SJCRH30 (cell line): ENCODE measurements around the gene CLIC6. TPM values are rescaled to one million over a fixed set of nuclear protein-coding genes. Genes with fewer than 3 reads are reported as not detected.
A peak's percentile ranks its signal among the peaks of the same experiment; 100 is the strongest.

ENCODE experiments used
- DNase-seq, 2 experiments: peaks; one replicate each; pipeline ENCODE4 v3.0.0-alpha.2; 2015 to 2020
- H3K27ac ChIP-seq: fragments of 250-450 bp; sonication (Bioruptor Pico); 2 replicates; pipeline ENCODE4 v1.5.1; 2020; ENCODE audit warnings: mild to moderate bottlenecking, moderate library complexity
- H3K27me3 ChIP-seq: fragments of 250-450 bp; sonication (Bioruptor Pico); 2 replicates; pipeline ENCODE4 v1.5.1; 2020; ENCODE audit warnings: mild to moderate bottlenecking, moderate library complexity
- H3K36me3 ChIP-seq: fragments of 250-450 bp; sonication (Bioruptor Pico); 2 replicates; pipeline ENCODE4 v1.5.1; 2020; ENCODE audit warnings: mild to moderate bottlenecking, moderate library complexity
- H3K4me1 ChIP-seq: fragments of 250-450 bp; sonication (Bioruptor Pico); 2 replicates; pipeline ENCODE4 v1.5.1; 2020; ENCODE audit warnings: mild to moderate bottlenecking, moderate library complexity
- H3K4me3 ChIP-seq: fragments of 250-450 bp; sonication (Bioruptor Pico); 2 replicates; pipeline ENCODE4 v1.5.1; 2020; ENCODE audit warnings: mild to moderate bottlenecking, moderate library complexity
- H3K9me3 ChIP-seq: fragments of 250-450 bp; sonication (Bioruptor Pico); replicated peaks from 2 replicates; pipeline ENCODE4 v1.5.1; 2020; ENCODE audit warnings: mild to moderate bottlenecking, moderate library complexity
- total RNA-seq: library from RNA; depleted of rRNA; stranded (reverse); fragments of >200 nt; shearing (Covaris generic); gene quantifications from 2 replicates; pipeline ENCODE4 v1.2.3, GENCODE V29; 2014

CLIC6 gene
- total RNA-seq, 1 experiment from 2014 or later, result not detected

DNA sequence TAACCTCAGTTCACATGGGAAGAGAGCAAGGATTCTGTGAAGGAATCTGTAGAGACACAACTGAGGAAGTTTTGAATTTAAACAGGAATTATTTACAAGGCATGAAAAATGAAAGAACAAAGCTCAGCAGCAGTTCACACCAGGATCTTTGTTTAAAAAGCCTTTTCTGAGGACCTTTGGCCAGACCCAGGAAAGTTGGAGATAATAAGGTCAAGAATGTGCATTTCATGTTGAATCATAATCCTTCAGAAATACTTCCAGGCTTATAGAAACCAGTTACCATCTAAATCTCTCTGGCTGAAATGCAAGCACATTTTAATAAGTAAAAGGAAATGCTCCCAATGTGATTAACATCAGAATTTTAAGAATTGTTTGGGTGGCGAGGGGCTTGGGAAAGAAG lies 2.7 kb downstream of the CLIC6 start:
- H3K27me3 ChIP-seq, result no peaks in the 10 kb centered on the region
- H3K4me3 ChIP-seq, result peak overlapping the region; percentile 43
- H3K36me3 ChIP-seq, result no peaks in the 10 kb centered on the region
- no peak for DNase-seq
- peaks cover 27% of the 10 kb centered on the region for H3K4me1 ChIP-seq
- H3K9me3 ChIP-seq, result no peaks in the 10 kb centered on the region
- H3K27ac ChIP-seq, result no peak overlapping the region; the same call in 1 of the 2 replicates

DNA sequence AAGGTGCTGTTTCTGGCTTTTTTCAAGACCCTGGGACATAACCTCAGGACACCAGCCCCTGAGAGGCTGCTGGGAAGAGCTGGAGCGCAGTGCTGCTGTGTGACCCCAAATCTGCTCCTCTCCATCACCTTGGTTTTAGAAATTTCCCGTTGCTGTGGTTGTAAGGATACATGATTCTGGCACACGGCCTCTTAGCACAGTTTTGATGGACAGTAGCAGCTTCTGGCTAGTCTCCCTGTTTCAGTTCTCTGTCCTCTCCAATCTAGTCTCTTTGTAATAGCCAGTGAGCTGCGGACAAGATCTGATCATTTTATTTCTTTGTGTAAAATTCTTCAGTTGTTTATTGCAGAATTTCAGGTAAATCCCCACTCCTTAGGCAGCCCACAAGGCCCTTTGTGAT lies 3.1 kb downstream of the CLIC6 start:
- no peaks in the 10 kb centered on the region for H3K9me3 ChIP-seq
- peak; percentile 53 to 77 for DNase-seq
- peak overlapping the region; percentile 43 for H3K4me3 ChIP-seq
- peak overlapping the region; percentile 38 for H3K27ac ChIP-seq
- H3K4me1 ChIP-seq, result peaks cover 27% of the 10 kb centered on the region
- no peaks in the 10 kb centered on the region for H3K27me3 ChIP-seq
- H3K36me3 ChIP-seq, result no peaks in the 10 kb centered on the region

- Histone ChIP-seq H3K9me3 (no peaks in the 10 kb centered on the region), H3K4me3 (peak overlapping the region; percentile 43), H3K27ac (no peak overlapping the region), H3K27me3 (no peaks in the 10 kb centered on the region), H3K36me3 (no peaks in the 10 kb centered on the region), H3K4me1 (peaks cover 27% of the 10 kb centered on the region)
- DNase-seq, result peak in 1 of 2 experiments; percentile 18
Measured at GRCh38 chr21:34673006-34673405, 4.2 kb downstream of the CLIC6 start.

DNA sequence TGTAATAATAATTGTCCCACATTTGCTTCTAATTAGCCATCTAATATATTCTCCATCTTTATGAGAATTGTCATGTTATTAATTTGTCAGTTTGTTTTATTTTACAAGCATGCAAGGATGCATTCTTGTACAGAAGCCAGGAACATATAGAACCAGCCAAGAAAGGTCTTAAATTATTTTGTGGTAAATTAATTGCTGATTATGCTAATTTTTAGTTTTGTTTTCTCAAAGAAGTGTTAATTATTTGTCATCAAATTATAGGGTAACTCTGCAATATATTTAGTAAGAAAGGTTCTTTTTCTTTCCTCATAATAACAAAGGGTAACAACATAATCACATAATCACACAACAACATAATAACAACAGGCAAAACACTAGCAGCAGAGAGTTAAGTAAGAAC lies 5.7 kb downstream of the CLIC6 start:
- Histone ChIP-seq H3K4me3 (no peak overlapping the region), H3K27ac (no peak overlapping the region), H3K27me3 (no peaks in the 10 kb centered on the region), H3K36me3 (no peaks in the 10 kb centered on the region), H3K9me3 (no peaks in the 10 kb centered on the region), H3K4me1 (peaks cover 27% of the 10 kb centered on the region)
- no peak for DNase-seq

DNA sequence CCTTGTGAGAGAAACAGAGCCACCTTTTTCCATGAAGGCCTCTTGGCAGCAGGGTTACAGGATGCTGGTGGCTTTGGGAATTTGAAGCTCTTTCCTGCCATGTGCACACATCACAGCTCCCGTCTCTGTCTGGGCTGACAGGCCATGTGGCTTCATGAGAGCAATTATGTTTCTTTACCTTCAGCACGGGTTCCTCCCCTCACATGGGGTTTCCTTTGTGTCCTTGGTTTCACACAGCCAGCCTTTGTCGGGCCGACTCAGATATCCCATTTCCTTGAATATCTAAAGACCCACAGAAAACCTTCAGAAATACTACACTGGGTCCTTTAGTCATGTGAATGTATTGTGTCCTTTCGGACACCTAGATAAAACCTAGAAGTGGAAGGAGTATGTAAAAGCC lies 7.1 kb downstream of the CLIC6 start:
- no peak for DNase-seq
- no peak overlapping the region for H3K27ac ChIP-seq
- H3K4me3 ChIP-seq, result no peak overlapping the region
- H3K9me3 ChIP-seq, result no peaks in the 10 kb centered on the region
- H3K36me3 ChIP-seq, result no peaks in the 10 kb centered on the region
- H3K4me1 ChIP-seq, result peaks cover 27% of the 10 kb centered on the region
- H3K27me3 ChIP-seq, result no peaks in the 10 kb centered on the region

- H3K27ac ChIP-seq, result no peak overlapping the region
- H3K27me3 ChIP-seq, result no peaks in the 10 kb centered on the region
- H3K4me3 ChIP-seq, result no peak overlapping the region
- no peak for DNase-seq
- peaks cover 8% of the 10 kb centered on the region; the same call in 1 of the 2 replicates for H3K9me3 ChIP-seq
- no peaks in the 10 kb centered on the region for H3K36me3 ChIP-seq
- H3K4me1 ChIP-seq, result peaks cover 5% of the 10 kb centered on the region; the same call in 1 of the 2 replicates
Measured at GRCh38 chr21:34679051-34679450, 10.3 kb downstream of the CLIC6 start.

DNA sequence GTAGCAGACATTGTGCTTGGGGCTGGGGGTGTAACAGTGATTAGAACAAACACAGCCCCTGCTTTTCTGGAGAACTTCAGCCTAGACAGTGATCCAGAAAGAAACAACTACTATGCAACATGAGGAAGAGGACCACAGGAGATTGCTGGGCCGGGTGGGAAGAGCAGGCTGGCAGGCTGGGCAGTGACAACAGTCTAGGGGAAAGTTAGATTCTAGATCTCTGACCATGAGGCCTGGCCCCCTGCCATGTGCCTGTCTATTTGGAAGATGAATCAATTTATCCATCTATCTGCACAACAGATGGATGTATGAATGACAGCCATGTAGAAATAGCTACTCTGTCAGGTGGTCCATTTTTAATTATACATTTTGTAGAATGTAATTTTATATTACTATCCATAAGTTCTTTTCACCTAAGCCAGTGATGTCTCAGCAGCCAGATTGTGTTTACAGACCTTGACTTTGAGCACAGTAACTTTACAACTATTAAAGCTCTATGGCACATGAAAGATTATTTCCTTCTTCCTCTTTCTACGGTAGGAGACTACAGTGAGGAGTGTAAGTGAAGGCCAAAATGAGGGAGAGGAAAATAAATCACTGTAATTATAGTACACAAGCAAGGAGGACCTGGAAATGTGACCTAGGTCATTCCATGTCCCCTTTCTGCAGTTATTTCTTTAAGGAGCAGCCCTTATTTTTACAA lies 15.5 kb downstream of the CLIC6 start:
- Histone ChIP-seq H3K27ac (no peak overlapping the region), H3K36me3 (no peaks in the 10 kb centered on the region), H3K9me3 (peaks cover 8% of the 10 kb centered on the region; the same call in 1 of the 2 replicates), H3K4me3 (no peak overlapping the region), H3K4me1 (no peaks in the 10 kb centered on the region), H3K27me3 (no peaks in the 10 kb centered on the region)
- no peak for DNase-seq

- Histone ChIP-seq H3K36me3 (no peaks in the 10 kb centered on the region), H3K9me3 (peaks cover 4% of the 10 kb centered on the region; the same call in 1 of the 2 replicates), H3K4me3 (no peak overlapping the region), H3K4me1 (no peaks in the 10 kb centered on the region), H3K27me3 (no peaks in the 10 kb centered on the region; the same call in 1 of the 2 replicates), H3K27ac (no peak overlapping the region)
- DNase-seq, result no peak
Measured at GRCh38 chr21:34687065-34687464, 18.3 kb downstream of the CLIC6 start.

GRCh38 chr21:34687745-34688144 lies 19.0 kb downstream of the CLIC6 start:
- no peak overlapping the region for H3K27ac ChIP-seq
- DNase-seq, result no peak
- H3K4me1 ChIP-seq, result no peaks in the 10 kb centered on the region
- H3K9me3 ChIP-seq, result 0 out of 2 replicates have a peak, but pooled peaks cover 2% of the 10 kb centered on the region
- H3K27me3 ChIP-seq, result no peaks in the 10 kb centered on the region; the same call in 1 of the 2 replicates
- H3K4me3 ChIP-seq, result no peak overlapping the region
- H3K36me3 ChIP-seq, result no peaks in the 10 kb centered on the region

DNA sequence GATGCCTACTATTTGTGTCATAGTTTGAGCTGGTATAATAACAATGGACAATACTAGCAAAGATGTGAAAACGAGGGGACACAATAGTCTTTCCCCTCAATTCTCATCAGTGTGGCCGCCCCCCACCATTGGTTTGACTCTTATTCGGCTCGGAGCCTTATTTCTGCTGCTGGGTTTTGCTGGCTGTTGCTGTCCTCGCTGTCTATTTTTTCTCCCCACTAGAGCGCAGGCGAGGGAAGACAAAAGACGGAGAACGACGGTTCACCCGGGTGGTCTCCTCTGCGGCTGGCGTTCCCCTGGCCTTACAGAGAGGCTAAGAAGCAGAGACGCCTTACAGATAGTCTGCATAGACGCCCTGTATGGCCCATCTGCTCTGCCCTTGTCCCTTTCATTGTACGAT lies 19.4 kb downstream of the CLIC6 start:
- H3K4me3 ChIP-seq, result no peak overlapping the region
- 0 out of 2 replicates have a peak, but pooled peaks cover 2% of the 10 kb centered on the region for H3K9me3 ChIP-seq
- no peak overlapping the region for H3K27ac ChIP-seq
- DNase-seq, result peak; percentile 51 to 60
- H3K27me3 ChIP-seq, result no peaks in the 10 kb centered on the region; the same call in 1 of the 2 replicates
- no peaks in the 10 kb centered on the region for H3K36me3 ChIP-seq
- H3K4me1 ChIP-seq, result 0 out of 2 replicates have a peak, but pooled peaks cover 2% of the 10 kb centered on the region

DNA sequence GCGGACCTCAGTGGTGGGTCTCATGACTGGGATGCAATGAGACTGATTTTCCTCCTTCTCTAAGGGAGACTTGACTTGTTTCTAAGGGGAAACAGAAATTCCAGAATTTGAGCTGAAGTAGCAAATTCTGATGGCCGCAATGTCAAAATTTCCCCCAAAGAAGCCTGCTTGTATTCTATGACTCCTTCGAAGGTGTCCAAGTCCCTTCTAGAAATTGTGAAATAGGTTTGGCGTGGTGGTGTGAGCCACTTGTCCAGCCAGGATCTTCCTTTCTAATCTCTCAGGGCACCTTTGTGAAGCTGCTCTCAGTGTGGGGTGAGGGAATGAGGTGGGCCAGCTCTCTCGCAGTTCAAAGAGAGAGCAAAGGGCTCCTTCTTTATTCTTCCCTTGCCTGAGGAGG lies 19.9 kb downstream of the CLIC6 start:
- Histone ChIP-seq H3K36me3 (no peaks in the 10 kb centered on the region), H3K27me3 (no peaks in the 10 kb centered on the region; the same call in 1 of the 2 replicates), H3K9me3 (no peaks in the 10 kb centered on the region), H3K27ac (no peak overlapping the region), H3K4me3 (no peak overlapping the region), H3K4me1 (0 out of 2 replicates have a peak, but pooled peaks cover 3% of the 10 kb centered on the region)
- no peak for DNase-seq

GRCh38 chr21:34690041-34690792 lies 21.4 kb downstream of the CLIC6 start:
- no peaks in the 10 kb centered on the region; the same call in 1 of the 2 replicates for H3K9me3 ChIP-seq
- no peaks in the 10 kb centered on the region; the same call in 1 of the 2 replicates for H3K27me3 ChIP-seq
- 0 out of 2 replicates have a peak, but pooled peaks cover 3% of the 10 kb centered on the region for H3K4me1 ChIP-seq
- DNase-seq, result no peak
- H3K36me3 ChIP-seq, result no peaks in the 10 kb centered on the region
- H3K27ac ChIP-seq, result no peak overlapping the region
- no peak overlapping the region for H3K4me3 ChIP-seq

DNA sequence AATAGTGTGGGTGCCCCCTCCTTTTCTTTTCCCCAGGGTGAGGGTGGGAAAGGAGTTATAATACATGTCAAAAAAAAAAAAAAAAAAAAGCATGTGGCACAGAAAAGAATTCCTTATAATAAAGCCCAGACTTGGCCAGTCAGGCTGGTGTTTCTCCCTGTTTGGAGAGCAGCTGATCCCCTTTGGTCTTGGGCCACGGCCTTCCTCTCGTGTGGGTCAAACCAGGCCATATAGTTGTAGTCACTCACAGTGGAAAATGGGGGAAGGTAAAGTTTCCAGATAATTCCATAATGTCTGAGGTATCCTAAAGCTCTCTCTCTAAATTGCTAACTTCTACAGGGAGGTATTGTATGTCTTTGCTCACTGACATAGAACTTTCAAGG lies 22.0 kb downstream of the CLIC6 start:
- no peak overlapping the region for H3K4me3 ChIP-seq
- H3K9me3 ChIP-seq, result no peaks in the 10 kb centered on the region; the same call in 1 of the 2 replicates
- H3K4me1 ChIP-seq, result 0 out of 2 replicates have a peak, but pooled peaks cover 3% of the 10 kb centered on the region
- H3K27ac ChIP-seq, result no peak overlapping the region
- H3K36me3 ChIP-seq, result no peaks in the 10 kb centered on the region
- DNase-seq, result no peak
- no peaks in the 10 kb centered on the region; the same call in 1 of the 2 replicates for H3K27me3 ChIP-seq

GRCh38 chr21:34691390-34692032 lies 22.7 kb downstream of the CLIC6 start:
- no peak for DNase-seq
- H3K27me3 ChIP-seq, result no peaks in the 10 kb centered on the region; the same call in 1 of the 2 replicates
- H3K4me1 ChIP-seq, result 0 out of 2 replicates have a peak, but pooled peaks cover 3% of the 10 kb centered on the region

More at GRCh38 chr21:34691390-34692032, 22.7 kb downstream of the CLIC6 start:
- no peak overlapping the region for H3K27ac ChIP-seq
- H3K4me3 ChIP-seq, result no peak overlapping the region
- no peaks in the 10 kb centered on the region for H3K36me3 ChIP-seq
- no peaks in the 10 kb centered on the region; the same call in 1 of the 2 replicates for H3K9me3 ChIP-seq
